Measurements from ENCODE around the gene RASA4B.
"Not testable (repeated sequence)": the region's sequence is repeated elsewhere in the genome, so short reads cannot be mapped to it uniquely, and the experiment has no call there.

GRCh38 chr7:102524803-102525202 lies 7.2 kb upstream of the RASA4B start:
- not testable (repeated sequence) for TF ChIP-seq POLR2A (IDR thresholded peaks at IDR 0.05; ENCODE audit: low read length); GATA1 (IDR thresholded peaks at IDR 0.05; ENCODE audit: low read depth, low read length)

Data from erythroblast (primary cell).